ENCODE data around the gene E2F4.

DNA sequence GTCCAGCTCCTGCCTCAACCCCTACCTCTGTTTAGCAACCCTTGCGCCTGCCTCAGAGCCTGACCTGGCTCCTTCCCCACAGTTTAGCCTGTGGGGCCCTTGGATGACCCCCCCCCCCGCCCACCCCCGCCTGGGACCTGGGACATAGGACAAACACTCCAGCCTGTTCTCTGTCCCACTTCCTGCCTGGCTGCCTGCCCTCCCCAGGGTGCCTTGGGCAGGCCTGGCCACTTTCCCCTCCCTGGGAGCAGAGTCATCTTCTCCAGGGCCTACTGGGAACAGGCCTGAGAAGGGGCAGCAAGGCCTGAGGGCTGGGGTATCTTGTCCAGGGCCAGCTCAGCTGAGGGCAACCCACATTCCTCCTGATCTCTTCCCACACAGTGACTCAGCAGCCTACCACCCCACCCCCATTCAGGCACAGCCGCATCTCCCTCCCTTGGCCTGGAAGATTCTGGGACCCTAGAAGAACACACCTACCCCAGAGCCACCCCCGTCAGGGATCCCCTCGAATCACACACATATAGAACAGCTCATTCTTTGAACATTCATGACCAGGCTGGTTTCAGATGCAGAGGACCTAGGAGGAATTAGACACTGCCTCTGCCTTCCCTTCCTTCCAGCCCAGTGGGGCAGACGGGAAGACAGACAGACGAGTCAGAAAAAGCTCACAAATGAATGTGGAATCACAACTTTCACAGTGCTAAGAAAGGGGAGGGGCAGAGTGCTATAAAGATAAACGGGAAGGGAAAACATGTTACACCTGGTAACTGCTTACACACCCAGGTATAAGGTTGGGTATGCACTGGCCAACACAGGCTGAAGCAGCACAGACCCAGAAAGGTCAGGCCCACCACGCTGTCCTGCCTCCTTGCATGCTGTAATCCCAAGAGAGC, 49.3 kb downstream of the E2F4 start:
- TF ChIP-seq, protein P1, sequence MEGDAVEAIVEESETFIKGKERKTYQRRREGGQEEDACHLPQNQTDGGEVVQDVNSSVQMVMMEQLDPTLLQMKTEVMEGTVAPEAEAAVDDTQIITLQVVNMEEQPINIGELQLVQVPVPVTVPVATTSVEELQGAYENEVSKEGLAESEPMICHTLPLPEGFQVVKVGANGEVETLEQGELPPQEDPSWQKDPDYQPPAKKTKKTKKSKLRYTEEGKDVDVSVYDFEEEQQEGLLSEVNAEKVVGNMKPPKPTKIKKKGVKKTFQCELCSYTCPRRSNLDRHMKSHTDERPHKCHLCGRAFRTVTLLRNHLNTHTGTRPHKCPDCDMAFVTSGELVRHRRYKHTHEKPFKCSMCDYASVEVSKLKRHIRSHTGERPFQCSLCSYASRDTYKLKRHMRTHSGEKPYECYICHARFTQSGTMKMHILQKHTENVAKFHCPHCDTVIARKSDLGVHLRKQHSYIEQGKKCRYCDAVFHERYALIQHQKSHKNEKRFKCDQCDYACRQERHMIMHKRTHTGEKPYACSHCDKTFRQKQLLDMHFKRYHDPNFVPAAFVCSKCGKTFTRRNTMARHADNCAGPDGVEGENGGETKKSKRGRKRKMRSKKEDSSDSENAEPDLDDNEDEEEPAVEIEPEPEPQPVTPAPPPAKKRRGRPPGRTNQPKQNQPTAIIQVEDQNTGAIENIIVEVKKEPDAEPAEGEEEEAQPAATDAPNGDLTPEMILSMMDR (IDR thresholded peaks at IDR 0.05), result no peak
- TF ChIP-seq POLR2A (IDR thresholded peaks at IDR 0.05), result no peak

All from testis (tissue), 2 donors.